Measurements from ENCODE around the gene CD300A. TPM values are rescaled to one million over a fixed set of nuclear protein-coding genes. Genes with fewer than 3 reads are reported as not detected.
A peak's percentile ranks its signal among the peaks of the same experiment; 100 is the strongest.

CD300A gene
- total and polyA plus RNA-seq, 8 donors = 1.6 to 35.5 (median 2.6) TPM

DNA sequence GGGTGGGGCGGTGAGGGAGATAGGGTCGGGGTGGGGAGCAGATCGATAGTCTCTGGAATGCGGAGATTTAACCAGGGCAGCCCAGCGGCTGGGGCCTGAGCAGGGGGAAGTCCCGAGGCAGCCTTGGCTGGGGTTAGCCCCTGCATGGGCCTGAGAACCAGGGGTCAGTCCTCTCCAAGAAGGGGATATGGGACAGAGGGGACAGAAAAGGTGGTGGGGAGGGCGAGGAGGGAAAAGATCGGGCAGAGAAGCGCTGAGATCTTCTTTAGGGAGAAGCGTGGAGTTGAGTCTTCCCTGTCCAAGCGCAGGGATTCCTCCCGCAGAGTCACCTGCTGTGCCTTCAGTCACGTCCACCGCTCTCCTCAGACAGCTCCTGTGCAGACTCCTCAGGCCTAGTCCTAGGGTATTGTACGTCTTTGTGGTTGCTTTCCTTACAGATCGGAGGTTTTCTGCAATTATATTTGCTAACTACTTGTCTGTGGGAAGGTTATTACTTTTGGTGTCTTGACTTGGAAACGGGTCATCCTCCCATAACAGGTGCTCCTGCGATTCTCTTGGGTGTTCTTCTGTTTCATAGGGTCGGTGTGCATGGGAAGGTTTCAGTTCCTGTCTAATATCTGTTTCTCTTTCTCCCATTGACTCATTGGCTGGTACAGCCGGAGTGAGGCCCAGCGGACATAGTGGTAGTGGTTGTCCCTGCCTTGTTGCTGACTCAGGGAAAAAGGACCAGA is 952 bp downstream of the CD300A start:
- H3K4me1 ChIP-seq = peaks cover 3 to 68% of the 10 kb centered on the region in 2 donors
- intact Hi-C loops (cut with DNase I) = no loop called here
- H3K36me3 ChIP-seq = no peaks in the 10 kb centered on the region
- peaks cover 11 to 46% of the 10 kb centered on the region in 2 donors for H3K27me3 ChIP-seq
- H3K9me3 ChIP-seq = no peaks in the 10 kb centered on the region
- H3K27ac ChIP-seq = peak overlapping the region; percentile 53 to 91
- ATAC-seq (peak; percentile 15), DNase-seq (peak in 2 of 4 donors; percentile 51 to 83)
- TF ChIP-seq, protein P1, sequence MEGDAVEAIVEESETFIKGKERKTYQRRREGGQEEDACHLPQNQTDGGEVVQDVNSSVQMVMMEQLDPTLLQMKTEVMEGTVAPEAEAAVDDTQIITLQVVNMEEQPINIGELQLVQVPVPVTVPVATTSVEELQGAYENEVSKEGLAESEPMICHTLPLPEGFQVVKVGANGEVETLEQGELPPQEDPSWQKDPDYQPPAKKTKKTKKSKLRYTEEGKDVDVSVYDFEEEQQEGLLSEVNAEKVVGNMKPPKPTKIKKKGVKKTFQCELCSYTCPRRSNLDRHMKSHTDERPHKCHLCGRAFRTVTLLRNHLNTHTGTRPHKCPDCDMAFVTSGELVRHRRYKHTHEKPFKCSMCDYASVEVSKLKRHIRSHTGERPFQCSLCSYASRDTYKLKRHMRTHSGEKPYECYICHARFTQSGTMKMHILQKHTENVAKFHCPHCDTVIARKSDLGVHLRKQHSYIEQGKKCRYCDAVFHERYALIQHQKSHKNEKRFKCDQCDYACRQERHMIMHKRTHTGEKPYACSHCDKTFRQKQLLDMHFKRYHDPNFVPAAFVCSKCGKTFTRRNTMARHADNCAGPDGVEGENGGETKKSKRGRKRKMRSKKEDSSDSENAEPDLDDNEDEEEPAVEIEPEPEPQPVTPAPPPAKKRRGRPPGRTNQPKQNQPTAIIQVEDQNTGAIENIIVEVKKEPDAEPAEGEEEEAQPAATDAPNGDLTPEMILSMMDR (IDR thresholded peaks at IDR 0.05) = no peak
- peak overlapping the region; percentile 7 to 60 for H3K4me3 ChIP-seq

DNA sequence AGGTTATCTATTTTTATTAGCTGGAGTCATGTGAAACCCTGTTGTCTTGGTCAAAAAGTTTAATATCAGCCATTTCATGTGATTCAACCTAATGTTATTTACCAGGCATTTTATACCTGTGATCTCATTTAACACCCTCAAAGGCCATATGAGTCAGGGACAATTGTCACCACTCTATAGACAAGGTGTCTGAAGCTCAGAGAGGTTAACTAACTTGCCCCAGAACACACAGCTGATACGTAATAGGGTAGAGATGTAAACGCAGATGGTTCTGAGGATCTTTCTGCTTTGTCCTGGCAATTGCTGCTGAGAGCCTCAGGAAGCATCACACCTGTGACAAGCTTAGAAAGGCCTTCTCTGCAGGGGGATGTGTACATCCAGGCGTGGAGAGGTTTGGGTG is 4.9 kb downstream of the CD300A start:
- TF ChIP-seq, protein P1 (IDR thresholded peaks at IDR 0.05) = no peak
- no peak overlapping the region for H3K27ac ChIP-seq
- no peak for ATAC-seq
- intact Hi-C loops (cut with DNase I) = no loop called here
- H3K27me3 ChIP-seq = peaks cover 6 to 57% of the 10 kb centered on the region in 2 donors
- H3K36me3 ChIP-seq = peaks cover 0 to 32% of the 10 kb centered on the region in 2 donors
- DNase-seq = no peak
- H3K4me3 ChIP-seq = no peak overlapping the region
- peaks cover 0 to 9% of the 10 kb centered on the region in 2 donors for H3K9me3 ChIP-seq
- peaks cover 2 to 37% of the 10 kb centered on the region in 2 donors for H3K4me1 ChIP-seq

DNA sequence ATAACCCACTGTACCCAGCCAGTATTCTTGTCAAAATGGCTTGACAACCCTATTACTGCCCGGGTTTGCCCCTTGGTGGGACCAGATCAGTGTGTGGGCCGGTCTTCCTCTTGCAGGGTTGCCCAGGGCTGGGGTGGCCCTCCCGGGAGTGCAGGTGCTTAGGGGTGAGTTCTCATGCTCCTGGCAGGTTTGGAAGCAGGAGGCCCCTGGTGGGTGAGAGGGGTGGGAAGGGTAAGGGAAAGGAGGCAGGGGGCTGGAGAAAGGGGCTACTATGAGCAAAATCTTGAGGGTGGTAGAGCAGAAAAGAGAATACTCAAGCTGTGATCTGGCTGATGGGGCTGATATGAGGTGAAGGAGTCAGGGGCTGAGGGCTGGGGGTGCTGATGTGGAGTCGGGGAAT is 6.5 kb downstream of the CD300A start:
- ATAC-seq (no peak), DNase-seq (peak in 1 of 4 donors; percentile 43)
- no peak overlapping the region for H3K27ac ChIP-seq
- intact Hi-C loops (cut with DNase I) = no loop called here
- H3K9me3 ChIP-seq = peaks cover 0 to 9% of the 10 kb centered on the region in 2 donors
- TF ChIP-seq, protein P1 (IDR thresholded peaks at IDR 0.05) = no peak
- no peak overlapping the region for H3K4me3 ChIP-seq
- peaks cover 0 to 32% of the 10 kb centered on the region in 2 donors for H3K36me3 ChIP-seq
- peaks cover 0 to 40% of the 10 kb centered on the region in 2 donors for H3K4me1 ChIP-seq
- peaks cover 0 to 42% of the 10 kb centered on the region in 2 donors for H3K27me3 ChIP-seq

DNA sequence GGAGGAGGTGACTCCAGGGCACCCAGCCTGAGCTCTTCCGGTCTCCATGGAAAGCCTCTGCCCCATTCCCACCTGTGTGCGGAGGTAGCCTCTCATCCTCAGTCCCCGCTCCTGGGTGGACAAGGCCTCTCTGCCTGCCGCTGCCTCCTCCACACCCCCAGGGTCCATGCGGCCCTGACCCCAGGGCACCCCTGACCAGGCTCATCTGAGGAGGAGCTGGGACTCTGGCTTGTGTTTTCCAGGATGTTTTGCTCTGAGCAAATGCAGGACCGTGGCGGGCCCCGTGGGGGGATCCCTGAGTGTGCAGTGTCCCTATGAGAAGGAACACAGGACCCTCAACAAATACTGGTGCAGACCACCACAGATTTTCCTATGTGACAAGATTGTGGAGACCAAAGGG is 6.9 kb downstream of the CD300A start:
- peaks cover 0 to 38% of the 10 kb centered on the region in 2 donors for H3K27me3 ChIP-seq
- peaks cover 0 to 40% of the 10 kb centered on the region in 2 donors for H3K4me1 ChIP-seq
- no peak overlapping the region for H3K4me3 ChIP-seq
- TF ChIP-seq, protein P1 (IDR thresholded peaks at IDR 0.05) = no peak
- peaks cover 0 to 9% of the 10 kb centered on the region in 2 donors for H3K9me3 ChIP-seq
- H3K27ac ChIP-seq = no peak overlapping the region
- DNase-seq (peak in 1 of 4 donors; percentile 51), ATAC-seq (no peak)
- intact Hi-C loops (cut with DNase I) = no loop called here
- H3K36me3 ChIP-seq = peaks cover 0 to 32% of the 10 kb centered on the region in 2 donors

DNA sequence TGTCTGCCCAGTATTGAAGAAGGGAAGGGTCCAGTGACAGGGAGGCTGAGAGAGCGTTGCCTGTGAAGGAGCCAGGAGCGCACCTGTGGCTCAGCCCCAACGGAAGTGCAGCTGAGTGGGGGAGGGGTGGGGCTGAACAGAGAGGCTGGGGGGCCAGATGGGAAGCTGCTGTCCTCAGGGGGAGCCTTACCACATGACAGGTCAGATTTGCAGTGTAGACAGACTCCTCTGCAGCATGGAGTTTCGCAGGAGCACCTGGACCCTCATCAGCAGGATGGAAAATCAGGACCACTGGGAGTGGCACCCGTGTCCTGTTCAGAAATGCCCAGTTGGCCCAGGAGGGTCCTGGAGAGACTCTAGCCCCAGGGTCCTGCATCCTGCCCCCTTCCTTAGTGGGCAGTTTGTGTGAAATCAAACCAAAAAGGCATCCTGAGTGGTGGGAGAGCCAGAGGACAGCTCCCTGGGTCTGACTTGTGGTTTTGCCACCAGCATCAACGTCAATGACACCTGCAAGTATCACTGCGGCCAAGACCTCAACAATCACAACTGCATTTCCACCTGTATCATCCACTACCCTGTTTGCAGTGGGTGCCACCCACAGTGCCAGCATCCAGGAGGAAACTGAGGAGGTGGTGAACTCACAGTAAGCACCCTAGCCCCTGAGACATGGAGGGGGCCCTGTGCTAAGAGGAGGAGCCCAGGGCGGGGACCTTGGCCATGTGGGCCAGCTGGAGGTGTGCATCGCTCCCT is 7.8 kb downstream of the CD300A start:
- peaks cover 0 to 32% of the 10 kb centered on the region in 2 donors for H3K36me3 ChIP-seq
- intact Hi-C loops (cut with DNase I) = no loop called here
- DNase-seq (no peak), ATAC-seq (no peak)
- H3K4me1 ChIP-seq = peaks cover 0 to 41% of the 10 kb centered on the region in 2 donors
- H3K27ac ChIP-seq = no peak overlapping the region
- TF ChIP-seq, protein P1 (IDR thresholded peaks at IDR 0.05) = no peak
- H3K27me3 ChIP-seq = peaks cover 0 to 32% of the 10 kb centered on the region in 2 donors
- no peak overlapping the region for H3K4me3 ChIP-seq
- peaks cover 0 to 9% of the 10 kb centered on the region in 2 donors for H3K9me3 ChIP-seq

All from left lung (tissue), 10 donors.